AG04449 (cell line): Measurements from ENCODE around the gene ADGRF5.

ENCODE experiments used
- CTCF ChIA-PET: fragments of 350-600 bp; formaldehyde crosslinking; extraction: SDS; loops from one replicate; lab custom pipeline; 2021; ENCODE audit warnings: antibody characterized with exemption; lab: Yijun Ruan, JAX
- POLR2A ChIA-PET: fragments of 400-600, 350-600 bp; formaldehyde crosslinking; extraction: SDS; loops from one replicate; lab custom pipeline; 2020; ENCODE audit warnings: antibody characterized with exemption, inconsistent platforms; lab: Yijun Ruan, JAX
- DNase-seq: peaks from one replicate; pipeline ENCODE4 v3.0.0-alpha.2; 2010; ENCODE audit warnings: low read depth, low spot score
- H3K4me3 ChIP-seq: 2 replicates; pipeline ENCODE4 v1.5.1; 2011; ENCODE audit warnings: low read depth, mild to moderate bottlenecking, control low read depth, low read length
- CTCF ChIP-seq: IDR thresholded peaks from one replicate; pipeline ENCODE4 v1.5.1; 2011; ENCODE audit warnings: mild to moderate bottlenecking, moderate library complexity, low read length, control low read depth, inconsistent platforms; ENCODE audit not compliant: insufficient read depth; ENCODE audit errors: missing control alignments

Gene ADGRF5

GRCh38 chr6:46949632-46950280, 28.0 kb upstream of the ADGRF5 start:
- no peak for TF ChIP-seq CTCF
- H3K4me3 ChIP-seq = no peak overlapping the region
- DNase-seq = no peak
- ChIA-PET POLR2A (no interaction called here), CTCF (no interaction called here)

GRCh38 chr6:46948699-46949098, 27.0 kb upstream of the ADGRF5 start:
- no peak for TF ChIP-seq CTCF
- CTCF ChIA-PET = no interaction called here
- DNase-seq = no peak
- H3K4me3 ChIP-seq = no peak overlapping the region
- POLR2A ChIA-PET = no interaction called here

GRCh38 chr6:46947497-46947896, 25.8 kb upstream of the ADGRF5 start:
- CTCF ChIA-PET = no interaction called here

GRCh38 chr6:46940433-46941226, 18.9 kb upstream of the ADGRF5 start:
- H3K4me3 ChIP-seq = no peak overlapping the region
- ChIA-PET CTCF (no interaction called here), POLR2A (no interaction called here)
- no peak for TF ChIP-seq CTCF
- DNase-seq = no peak

More at GRCh38 chr6:46947497-46947896, 25.8 kb upstream of the ADGRF5 start:
- no peak for TF ChIP-seq CTCF
- DNase-seq = no peak
- POLR2A ChIA-PET = no interaction called here
- H3K4me3 ChIP-seq = no peak overlapping the region

- no peak for DNase-seq
- CTCF ChIA-PET = no interaction called here
- TF ChIP-seq CTCF = no peak
- POLR2A ChIA-PET = no interaction called here
- no peak overlapping the region for H3K4me3 ChIP-seq
These were observed 15.9 kb upstream of the ADGRF5 start for GRCh38 chr6:46937642-46938041.

- ChIA-PET POLR2A (no interaction called here), CTCF (no interaction called here)
- no peak for TF ChIP-seq CTCF
- DNase-seq = no peak
- no peak overlapping the region for H3K4me3 ChIP-seq
These were observed 13.9 kb upstream of the ADGRF5 start for GRCh38 chr6:46935687-46936086.
